ENCODE data around the gene KRT83. TPM values are rescaled to one million over a fixed set of nuclear protein-coding genes. Genes with fewer than 3 reads are reported as not detected.
"Not testable (repeated sequence)": the region's sequence is repeated elsewhere in the genome, so short reads cannot be mapped to it uniquely, and the experiment has no call there.

Gene KRT83
- total RNA-seq, 4 donors from 2014 or later, result 0.21 TPM; not detected in 3

- Histone ChIP-seq H3K36me3 (no peaks in the 10 kb centered on the region), H3K9me3 (no peaks in the 10 kb centered on the region), H3K27ac (no peak overlapping the region), H3K4me3 (no peak overlapping the region), H3K27me3 (no peaks in the 10 kb centered on the region), H3K4me1 (no peaks in the 10 kb centered on the region)
- DNase-seq, result peak in 1 of 2 donors; percentile 20
- intact Hi-C loops (cut with DNase I; ENCODE audit: low total_unique reads), result no loop called here
- no peak for TF ChIP-seq CTCF (IDR thresholded peaks at IDR 0.05)
- TF ChIP-seq POLR2A (IDR thresholded peaks at IDR 0.05), result peak in 1 of 2 donors; percentile 20
Measured at GRCh38 chr12:52307836-52308805, 13.1 kb downstream of the KRT83 start.

- intact Hi-C loops (cut with DNase I; ENCODE audit: low total_unique reads), result no loop called here
- no peak for TF ChIP-seq CTCF (IDR thresholded peaks at IDR 0.05)
- TF ChIP-seq POLR2A (IDR thresholded peaks at IDR 0.05), result no peak
- H3K27ac ChIP-seq, result no peak overlapping the region
- no peaks in the 10 kb centered on the region for H3K27me3 ChIP-seq
- no peaks in the 10 kb centered on the region for H3K36me3 ChIP-seq
- H3K4me1 ChIP-seq, result no peaks in the 10 kb centered on the region
- DNase-seq, result no peak
- H3K9me3 ChIP-seq, result no peaks in the 10 kb centered on the region
- no peak overlapping the region for H3K4me3 ChIP-seq
Measured at GRCh38 chr12:52306731-52307130, 14.5 kb downstream of the KRT83 start.

- H3K9me3 ChIP-seq, result no peaks in the 10 kb centered on the region
- no peaks in the 10 kb centered on the region for H3K36me3 ChIP-seq
- TF ChIP-seq POLR2A (IDR thresholded peaks at IDR 0.05) (no peak), CTCF (IDR thresholded peaks at IDR 0.05) (no peak)
- no peak for DNase-seq
- intact Hi-C loops (cut with DNase I; ENCODE audit: low total_unique reads), result no loop called here
- no peak overlapping the region for H3K27ac ChIP-seq
- H3K4me1 ChIP-seq, result no peaks in the 10 kb centered on the region
- no peaks in the 10 kb centered on the region for H3K27me3 ChIP-seq
- H3K4me3 ChIP-seq, result no peak overlapping the region
Measured at GRCh38 chr12:52305921-52306705, 15.1 kb downstream of the KRT83 start.

GRCh38 chr12:52304941-52305411 is 16.2 kb downstream of the KRT83 start:
- H3K4me1 ChIP-seq; DNase-seq; H3K27ac ChIP-seq; H3K4me3 ChIP-seq; H3K27me3 ChIP-seq; H3K36me3 ChIP-seq; intact Hi-C loops (cut with DNase I; ENCODE audit: low total_unique reads); H3K9me3 ChIP-seq: not testable (repeated sequence)

- H3K27ac ChIP-seq; DNase-seq; H3K4me3 ChIP-seq; H3K36me3 ChIP-seq; H3K9me3 ChIP-seq; H3K4me1 ChIP-seq; H3K27me3 ChIP-seq; intact Hi-C loops (cut with DNase I; ENCODE audit: low total_unique reads): not testable (repeated sequence)
Measured at GRCh38 chr12:52302242-52302914, 18.8 kb downstream of the KRT83 start.

- intact Hi-C loops (cut with DNase I; ENCODE audit: low total_unique reads); DNase-seq; H3K27ac ChIP-seq; H3K4me1 ChIP-seq; H3K9me3 ChIP-seq; H3K36me3 ChIP-seq; H3K27me3 ChIP-seq; H3K4me3 ChIP-seq: not testable (repeated sequence)
Measured at GRCh38 chr12:52301721-52302120, 19.5 kb downstream of the KRT83 start.

All from uterus (tissue), 4 donors.